GM12878 (cell line): ENCODE measurements around the gene DISP2.

Experiments used
- BRCA1 ChIP-seq: IDR thresholded peaks from 2 replicates; pipeline ENCODE4 v1.6.1; 2011; ENCODE audit warnings: low read depth, low read length, improper control_type of control experiment
- EGR1 ChIP-seq, 2 experiments: IDR thresholded peaks; 1 replicate in 1 of 2; 2 replicates in 1 of 2; pipeline ENCODE4 v1.6.1; 2011 to 2012; ENCODE audit warnings: low read depth in 2 of 2, low read length in 2 of 2, borderline replicate concordance in 1 of 2, mild to moderate bottlenecking in 1 of 2, moderate library complexity in 1 of 2
- EP300 ChIP-seq, 2 experiments: fragments of 150-350 bp in 1 of 2; IDR thresholded peaks; 2 replicates each; pipeline ENCODE4 v1.6.1; 2011 to 2012; ENCODE audit warnings: low read depth in 2 of 2, low read length in 2 of 2, borderline replicate concordance in 1 of 2, improper control_type of control experiment in 1 of 2, inconsistent platforms in 1 of 2; ENCODE audit not compliant: control insufficient read depth in 1 of 2
- ESRRA ChIP-seq: IDR thresholded peaks from 2 replicates; pipeline ENCODE4 v1.6.1; 2012; ENCODE audit warnings: mild to moderate bottlenecking, low read length, improper control_type of control experiment
- KDM1A ChIP-seq: fragments of 200-600 bp; sonication (generic); IDR thresholded peaks from 2 replicates; pipeline ENCODE4 v1.6.1; 2016; ENCODE audit warnings: borderline replicate concordance
- NR2F1 ChIP-seq: fragments of 450-650 bp; conservative IDR thresholded peaks from 2 replicates; pipeline ENCODE4 v1.6.1; 2017; ENCODE audit warnings: mild to moderate bottlenecking
- PAX8 ChIP-seq: fragments of 450-650 bp; IDR thresholded peaks from 2 replicates; pipeline ENCODE4 v1.6.1; 2017; ENCODE audit warnings: mild to moderate bottlenecking, moderate library complexity
- PKNOX1 ChIP-seq: fragments of 450-650 bp; IDR thresholded peaks from 2 replicates; pipeline ENCODE4 v1.6.1; 2016; ENCODE audit warnings: mild to moderate bottlenecking
- POLR2A ChIP-seq: IDR thresholded peaks from 2 replicates; pipeline ENCODE4 v1.6.1; 2011; ENCODE audit warnings: low read depth, mild to moderate bottlenecking, low read length
- POLR2AphosphoS5 ChIP-seq: IDR thresholded peaks from 2 replicates; pipeline ENCODE4 v1.6.1; 2011; ENCODE audit warnings: mild to moderate bottlenecking, low read length, inconsistent platforms
- SREBF1 ChIP-seq: IDR thresholded peaks from 2 replicates; pipeline ENCODE4 v1.6.1; 2012; ENCODE audit warnings: mild to moderate bottlenecking, low read length
- TAF1 ChIP-seq: IDR thresholded peaks from 2 replicates; pipeline ENCODE4 v1.6.1; 2011; ENCODE audit warnings: mild to moderate bottlenecking, low read depth, low read length, borderline replicate concordance
- USF1 ChIP-seq: IDR thresholded peaks from 2 replicates; pipeline ENCODE4 v1.6.1; 2011; ENCODE audit warnings: borderline replicate concordance, low read depth, mild to moderate bottlenecking, moderate library complexity, mixed read lengths, low read length; ENCODE audit not compliant: insufficient read depth; ENCODE audit errors: extremely low read length

- no peak for TF ChIP-seq KDM1A
- no peak for TF ChIP-seq PAX8
- TF ChIP-seq SREBF1, result no peak; the same call in 1 of the 2 replicates
- TF ChIP-seq BRCA1, result no peak
- TF ChIP-seq EGR1 (IDR thresholded peaks at IDR 0.05; ENCODE audit: borderline replicate concordance in 1 of 2, low read depth in 2 of 2, low read length in 2 of 2), result peak in 1 of 2 experiments; percentile 59; a peak in 2 of 3 replicates
- TF ChIP-seq TAF1, result peak; percentile 75; the same call in 1 of the 2 replicates
- TF ChIP-seq EP300 (IDR thresholded peaks at IDR 0.05; ENCODE audit: borderline replicate concordance in 1 of 2, control insufficient read depth in 1 of 2, low read depth in 2 of 2, low read length in 2 of 2), result no peak
- no peak for TF ChIP-seq NR2F1
- peak; percentile 73 for TF ChIP-seq POLR2AphosphoS5
- peak; percentile 82 for TF ChIP-seq POLR2A
- peak; percentile 55 for TF ChIP-seq PKNOX1
- no peak for TF ChIP-seq ESRRA
- TF ChIP-seq USF1, result no peak
Observed at GRCh38 chr15:40382580-40383456, 24.8 kb downstream of the DISP2 start, which contains the start of gene KNSTRN.
